Upper lobe of left lung (tissue), 6 donors: ENCODE data around the gene ANGPT4. TPM values are rescaled to one million over a fixed set of nuclear protein-coding genes. Genes with fewer than 3 reads are reported as not detected.
A peak's percentile ranks its signal among the peaks of the same experiment; 100 is the strongest.

Experiments
- ATAC-seq, 2 donors: fragments of 200-7000 bp; cut with Tn5 transposase; one replicate each; pipeline ENCODE4 v1.9.1; 2022; ENCODE audit warnings: mild to moderate bottlenecking in 2 of 2, moderate library complexity in 2 of 2; ENCODE audit not compliant: low FRiP score in 2 of 2
- DNase-seq, 2 donors: peaks; one replicate each; pipeline ENCODE4 v3.0.0-alpha.2; 2019 to 2020
- H3K27ac ChIP-seq, 4 donors: fragments of 200-600 bp; sonication (generic); one replicate each; pipeline ENCODE4 v1.5.1; 2016 to 2019
- H3K27me3 ChIP-seq, 4 donors: fragments of 200-600 bp; sonication (generic); one replicate each; pipeline ENCODE4 v1.5.1; 2017 to 2019
- H3K36me3 ChIP-seq, 4 donors: fragments of 200-600 bp; sonication (generic); one replicate each; pipeline ENCODE4 v1.5.1; 2016 to 2019
- H3K4me1 ChIP-seq, 4 donors: fragments of 200-600 bp; sonication (generic); one replicate each; pipeline ENCODE4 v1.5.1; 2018 to 2019
- H3K4me3 ChIP-seq, 4 donors: fragments of 200-600 bp; sonication (generic); one replicate each; pipeline ENCODE4 v1.5.1; 2017 to 2019; ENCODE audit warnings: mild to moderate bottlenecking in 2 of 4, moderate library complexity in 1 of 4
- H3K9me3 ChIP-seq, 4 donors: fragments of 200-600 bp; sonication (generic); one replicate each; pipeline ENCODE4 v1.5.1; 2018 to 2019
- EP300 ChIP-seq, 4 donors: sonication (generic); formaldehyde crosslinking; IDR thresholded peaks; one replicate each; pipeline ENCODE4 v1.5.1; 2017; ENCODE audit warnings: antibody characterized with exemption in 4 of 4, control low read depth in 2 of 4
- POLR2A ChIP-seq, 4 donors: fragments of 450-650 bp; IDR thresholded peaks; one replicate each; pipeline ENCODE4 v1.5.1; 2016 to 2017; ENCODE audit warnings: antibody characterized with exemption in 4 of 4, mild to moderate bottlenecking in 2 of 4
- POLR2AphosphoS5 ChIP-seq, 2 donors: sonication (generic); formaldehyde crosslinking; IDR thresholded peaks; one replicate each; pipeline ENCODE4 v1.5.1; 2017; ENCODE audit warnings: antibody characterized with exemption in 2 of 2
- WGBS, 2 donors: methylation state at CpG; one replicate each; pipeline ENCODE4 v1.1.5; 2017 to 2018; 5-methylcytosine and 5-hydroxymethylcytosine counted together
- total RNA-seq, 6 donors: library from RNA; depleted of rRNA in 4 of 6; stranded (reverse); fragments of >200 nt in 4 of 6; gene quantifications; one replicate each; pipeline versions ENCODE4 v1.1.0 to v1.2.1, GENCODE V29; 2016 to 2021
- TF ChIP-seq, protein P1 (sequence below), 6 experiments: fragments of 450-650 bp in 4 of 6; fragments of 200-600 bp in 2 of 6; sonication (generic) in 2 of 6; IDR thresholded peaks; one replicate each; pipeline ENCODE4 v1.5.1; 2016 to 2019; ENCODE audit warnings: antibody characterized with exemption in 6 of 6
- donor health status: DM: no; HTN: no; CAD: no; lungs with moderate emphysema.
- donor health status: DM: no; HTN: yes; CAD: no; lungs with severe emphysema.

ANGPT4 gene
- total RNA-seq, 6 donors from 2014 or later = 0.39 to 3.0 (median 1.4) TPM

DNA sequence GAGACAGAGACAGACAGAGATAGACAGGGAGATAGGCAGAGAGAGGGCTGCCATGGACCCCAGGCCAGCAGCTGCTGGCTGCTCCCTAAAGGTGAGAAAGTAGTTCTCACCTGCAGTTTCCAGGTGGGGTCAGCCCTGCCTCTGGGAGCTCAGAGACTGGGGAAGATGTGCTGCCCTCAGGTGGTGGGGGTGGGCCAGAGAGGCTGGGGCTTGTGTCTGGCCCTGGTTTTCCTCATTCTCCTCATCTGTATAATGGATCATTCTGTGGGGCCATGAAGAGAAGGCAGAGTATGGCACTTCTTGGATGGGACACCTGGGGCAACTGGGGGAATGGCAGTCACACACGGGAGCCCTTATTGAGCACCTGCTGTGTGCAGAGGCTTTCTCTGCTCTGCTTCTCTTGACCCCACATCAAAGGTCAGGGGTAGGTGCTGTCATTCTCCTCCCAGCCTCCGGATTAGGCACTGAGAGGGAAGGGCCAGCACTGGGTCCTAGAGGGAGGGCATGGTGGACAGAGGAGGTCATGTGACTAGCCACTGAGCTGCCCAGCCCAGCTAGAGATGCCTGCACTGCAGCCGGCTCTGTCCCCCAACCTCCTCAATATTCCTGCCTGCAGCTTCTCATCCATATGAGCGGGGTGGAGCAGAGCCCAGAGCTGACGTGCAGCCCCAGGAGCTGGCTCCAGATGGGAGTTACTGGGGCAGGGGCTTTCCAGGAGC, 4.1 kb downstream of the ANGPT4 start:
- no peaks in the 10 kb centered on the region for H3K9me3 ChIP-seq
- TF ChIP-seq POLR2AphosphoS5 (IDR thresholded peaks at IDR 0.05) (no peak), POLR2A (IDR thresholded peaks at IDR 0.05) (no peak), EP300 (IDR thresholded peaks at IDR 0.05) (no peak)
- TF ChIP-seq, protein P1, sequence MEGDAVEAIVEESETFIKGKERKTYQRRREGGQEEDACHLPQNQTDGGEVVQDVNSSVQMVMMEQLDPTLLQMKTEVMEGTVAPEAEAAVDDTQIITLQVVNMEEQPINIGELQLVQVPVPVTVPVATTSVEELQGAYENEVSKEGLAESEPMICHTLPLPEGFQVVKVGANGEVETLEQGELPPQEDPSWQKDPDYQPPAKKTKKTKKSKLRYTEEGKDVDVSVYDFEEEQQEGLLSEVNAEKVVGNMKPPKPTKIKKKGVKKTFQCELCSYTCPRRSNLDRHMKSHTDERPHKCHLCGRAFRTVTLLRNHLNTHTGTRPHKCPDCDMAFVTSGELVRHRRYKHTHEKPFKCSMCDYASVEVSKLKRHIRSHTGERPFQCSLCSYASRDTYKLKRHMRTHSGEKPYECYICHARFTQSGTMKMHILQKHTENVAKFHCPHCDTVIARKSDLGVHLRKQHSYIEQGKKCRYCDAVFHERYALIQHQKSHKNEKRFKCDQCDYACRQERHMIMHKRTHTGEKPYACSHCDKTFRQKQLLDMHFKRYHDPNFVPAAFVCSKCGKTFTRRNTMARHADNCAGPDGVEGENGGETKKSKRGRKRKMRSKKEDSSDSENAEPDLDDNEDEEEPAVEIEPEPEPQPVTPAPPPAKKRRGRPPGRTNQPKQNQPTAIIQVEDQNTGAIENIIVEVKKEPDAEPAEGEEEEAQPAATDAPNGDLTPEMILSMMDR (IDR thresholded peaks at IDR 0.05) = no peak
- H3K27ac ChIP-seq = no peak overlapping the region
- H3K27me3 ChIP-seq = no peaks in the 10 kb centered on the region
- ATAC-seq (no peak), DNase-seq (no peak)
- H3K4me3 ChIP-seq = no peak overlapping the region
- peaks cover 0 to 4% (median 2%) of the 10 kb centered on the region in 4 donors for H3K4me1 ChIP-seq
- 62 to 63% methylated on average over 4 to 5 of the region's 5 CpGs for WGBS, 2 donors
- no peaks in the 10 kb centered on the region for H3K36me3 ChIP-seq

DNA sequence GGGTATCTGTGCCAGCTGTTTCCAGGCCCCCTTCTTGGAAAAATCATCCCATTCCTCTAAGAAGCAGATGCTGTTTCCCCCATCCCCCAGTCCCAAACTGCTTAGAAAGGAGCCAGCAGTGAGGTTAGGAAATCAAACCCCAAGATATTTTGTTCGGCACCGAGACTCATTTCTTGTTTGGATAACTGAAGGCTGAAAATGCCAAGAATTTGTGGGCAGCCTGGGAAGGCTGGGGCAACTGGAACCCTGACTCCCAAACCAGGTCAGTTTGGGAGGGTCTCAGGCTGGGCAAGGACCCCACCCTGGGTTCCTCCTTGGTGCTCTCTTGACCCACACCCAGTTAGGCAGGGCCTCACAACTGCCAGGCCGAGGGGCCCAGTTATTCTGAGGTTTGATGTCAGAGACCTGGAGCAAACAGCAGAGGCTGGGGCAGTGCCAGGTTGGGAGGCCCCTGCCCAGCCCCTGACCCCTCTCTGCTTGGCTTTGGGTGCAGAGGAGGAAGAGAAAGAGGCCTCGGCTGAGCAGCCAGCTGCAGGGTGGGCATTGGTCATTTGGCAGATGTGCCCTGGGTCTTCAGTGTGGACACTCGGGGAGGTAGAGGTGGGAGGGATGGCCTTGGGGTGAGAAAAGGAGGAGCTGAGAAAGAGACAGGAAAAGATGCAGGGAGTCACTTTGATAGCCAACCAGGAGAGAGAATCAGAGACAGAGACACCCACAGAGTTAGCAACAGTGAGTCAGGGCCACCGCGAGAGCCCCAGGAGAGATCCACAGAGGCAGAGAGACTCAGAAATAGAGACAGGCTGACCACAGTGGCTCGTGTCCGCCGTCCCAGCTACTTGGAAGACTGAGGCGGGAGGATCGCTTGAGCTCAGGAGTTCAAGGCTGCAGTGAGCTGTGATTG, 5.0 kb downstream of the ANGPT4 start:
- Histone ChIP-seq H3K27me3 (no peaks in the 10 kb centered on the region), H3K4me1 (peaks cover 0 to 9% (median 5%) of the 10 kb centered on the region in 4 donors), H3K9me3 (no peaks in the 10 kb centered on the region), H3K4me3 (no peak overlapping the region), H3K27ac (peak overlapping the region in 1 of 4 donors; percentile 26), H3K36me3 (no peaks in the 10 kb centered on the region)
- DNase-seq (no peak), ATAC-seq (peak in 1 of 2 donors; percentile 25)
- TF ChIP-seq, protein P1 (IDR thresholded peaks at IDR 0.05) = no peak
- TF ChIP-seq EP300 (IDR thresholded peaks at IDR 0.05) (no peak), POLR2AphosphoS5 (IDR thresholded peaks at IDR 0.05) (no peak), POLR2A (IDR thresholded peaks at IDR 0.05) (no peak)
- WGBS, 2 donors = 62 to 71% methylated on average over 12 of the region's 12 CpGs

DNA sequence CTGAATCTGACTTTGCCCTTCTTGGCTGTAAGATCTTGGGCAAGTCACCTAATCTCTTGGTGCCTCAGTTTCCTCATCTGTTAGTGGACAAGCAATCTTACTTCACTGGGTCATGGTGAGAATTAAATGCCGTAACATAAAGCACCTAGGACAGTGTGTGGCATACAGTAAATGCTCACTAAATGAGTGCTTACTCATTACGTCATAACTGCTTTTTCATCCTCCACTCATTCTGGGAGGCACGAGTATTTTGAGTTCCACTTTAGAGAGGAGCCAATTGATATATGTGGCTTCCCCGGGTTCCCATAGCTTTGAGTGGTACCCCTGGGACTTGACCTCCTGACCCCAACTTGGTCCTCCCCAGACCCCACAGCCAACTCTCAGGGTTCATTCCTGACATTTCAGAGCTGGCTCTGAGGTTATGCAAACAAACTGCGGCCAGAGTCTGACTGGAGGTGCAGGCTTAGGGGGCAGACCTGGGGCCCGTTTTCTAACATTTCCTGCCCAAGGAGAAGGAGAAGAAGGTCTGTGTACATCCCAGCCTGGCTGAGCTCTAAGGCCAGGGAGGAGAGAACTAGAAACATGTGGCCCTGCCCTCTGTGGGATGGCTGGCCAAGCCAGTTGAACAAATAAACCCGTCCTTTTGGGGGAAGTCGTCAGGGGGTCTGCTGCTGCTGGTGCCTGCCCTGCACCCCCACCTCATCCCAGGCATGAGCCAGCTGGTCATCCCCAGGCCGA, 5.8 kb downstream of the ANGPT4 start:
- no peaks in the 10 kb centered on the region for H3K27me3 ChIP-seq
- no peak overlapping the region for H3K4me3 ChIP-seq
- ATAC-seq = no peak
- TF ChIP-seq EP300 (IDR thresholded peaks at IDR 0.05) (no peak), POLR2A (IDR thresholded peaks at IDR 0.05) (no peak), POLR2AphosphoS5 (IDR thresholded peaks at IDR 0.05) (no peak)
- no peaks in the 10 kb centered on the region for H3K9me3 ChIP-seq
- peak overlapping the region in 1 of 4 donors; percentile 15 for H3K27ac ChIP-seq
- H3K4me1 ChIP-seq = peaks cover 0 to 9% (median 3%) of the 10 kb centered on the region in 4 donors
- no peaks in the 10 kb centered on the region for H3K36me3 ChIP-seq
- DNase-seq = no peak
- WGBS, 2 donors = 40 to 51% methylated on average over 4 to 9 of the region's 9 CpGs

DNA sequence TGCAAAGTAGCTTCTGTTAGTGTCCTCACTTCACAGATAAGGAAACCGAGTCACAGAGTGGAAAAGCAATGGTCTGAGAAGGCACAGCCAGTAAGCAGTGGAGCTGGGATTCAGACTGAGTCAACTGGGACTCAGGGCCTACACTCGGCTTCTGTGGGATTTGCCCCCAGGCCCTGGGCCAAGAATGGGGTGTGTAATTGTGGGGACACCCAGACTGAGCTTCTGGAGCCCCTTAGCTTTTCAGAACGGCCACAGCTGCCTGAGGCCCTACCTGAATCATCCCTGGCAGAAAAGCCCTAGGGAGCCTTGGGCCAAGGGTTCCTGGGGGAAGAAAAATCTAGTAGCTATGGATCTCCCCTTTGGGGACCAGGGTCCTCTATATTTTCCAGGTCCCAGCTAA, 6.5 kb downstream of the ANGPT4 start:
- H3K4me1 ChIP-seq = peaks cover 0 to 9% (median 3%) of the 10 kb centered on the region in 4 donors
- no peak for TF ChIP-seq POLR2AphosphoS5 (IDR thresholded peaks at IDR 0.05)
- TF ChIP-seq POLR2A (IDR thresholded peaks at IDR 0.05) = no peak
- no peak for TF ChIP-seq EP300 (IDR thresholded peaks at IDR 0.05)
- TF ChIP-seq, protein P1 (IDR thresholded peaks at IDR 0.05) = no peak
- ATAC-seq (no peak), DNase-seq (no peak)
- no peaks in the 10 kb centered on the region for H3K27me3 ChIP-seq
- no peaks in the 10 kb centered on the region for H3K36me3 ChIP-seq
- 58 to 68% methylated on average over 2 to 3 of the region's 3 CpGs for WGBS, 2 donors
- H3K27ac ChIP-seq = no peak overlapping the region
- no peak overlapping the region for H3K4me3 ChIP-seq
- H3K9me3 ChIP-seq = no peaks in the 10 kb centered on the region
